ENCODE data around the gene ZDHHC1. TPM values are rescaled to one million over a fixed set of nuclear protein-coding genes. Genes with fewer than 3 reads are reported as not detected.

The ZDHHC1 gene
- polyA plus RNA-seq, 4 donors, result 12.6 to 19.0 (median 16.0) TPM

DNA sequence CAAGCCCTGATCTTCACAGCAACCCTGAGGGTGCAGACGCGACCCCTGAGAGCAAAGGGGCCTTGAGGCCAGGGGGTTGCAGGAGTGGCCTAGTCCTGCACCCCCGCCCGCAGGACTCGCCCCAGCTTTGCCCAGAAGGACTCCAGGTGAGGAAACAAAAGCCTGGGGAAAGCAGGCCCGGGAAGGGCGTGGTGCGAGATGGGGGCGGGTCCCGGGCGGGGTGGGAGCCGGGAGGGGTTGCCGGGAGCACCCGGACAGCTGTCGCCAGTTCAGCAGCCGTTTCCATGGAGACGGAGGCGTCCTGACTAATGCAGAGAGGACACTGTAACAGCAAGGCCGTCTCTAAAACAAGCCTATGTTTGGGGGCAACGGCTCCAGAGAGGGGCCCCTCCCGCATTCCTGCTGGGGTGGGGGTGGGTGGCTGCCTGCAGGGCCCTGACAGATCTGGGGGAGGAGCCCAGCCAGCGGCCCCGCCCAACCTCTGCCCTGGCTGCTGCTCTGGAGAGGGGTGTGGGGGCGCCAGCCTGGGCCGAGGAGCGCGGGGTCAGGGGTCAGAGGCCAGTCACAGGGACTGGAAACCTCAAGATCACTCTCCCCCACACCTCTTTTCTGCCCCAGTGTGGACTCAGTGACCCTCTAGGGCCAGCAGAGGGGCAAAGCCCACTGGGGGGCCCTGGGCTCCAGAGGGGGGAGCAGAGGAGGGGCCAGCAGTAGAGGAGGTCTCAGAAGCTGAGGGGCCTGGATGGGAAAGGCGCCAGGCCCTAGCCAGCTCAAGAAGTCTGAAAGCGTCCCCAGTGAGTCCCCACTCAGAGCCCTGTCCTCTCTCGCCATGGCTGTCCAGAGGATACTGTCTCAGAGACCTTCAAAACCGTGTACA lies 19.9 kb downstream of the ZDHHC1 start:
- peak in 2 of 4 donors; percentile 77 to 82 for DNase-seq (ENCODE audit: low read depth in 4 of 4, low spot score in 2 of 4)

DNA sequence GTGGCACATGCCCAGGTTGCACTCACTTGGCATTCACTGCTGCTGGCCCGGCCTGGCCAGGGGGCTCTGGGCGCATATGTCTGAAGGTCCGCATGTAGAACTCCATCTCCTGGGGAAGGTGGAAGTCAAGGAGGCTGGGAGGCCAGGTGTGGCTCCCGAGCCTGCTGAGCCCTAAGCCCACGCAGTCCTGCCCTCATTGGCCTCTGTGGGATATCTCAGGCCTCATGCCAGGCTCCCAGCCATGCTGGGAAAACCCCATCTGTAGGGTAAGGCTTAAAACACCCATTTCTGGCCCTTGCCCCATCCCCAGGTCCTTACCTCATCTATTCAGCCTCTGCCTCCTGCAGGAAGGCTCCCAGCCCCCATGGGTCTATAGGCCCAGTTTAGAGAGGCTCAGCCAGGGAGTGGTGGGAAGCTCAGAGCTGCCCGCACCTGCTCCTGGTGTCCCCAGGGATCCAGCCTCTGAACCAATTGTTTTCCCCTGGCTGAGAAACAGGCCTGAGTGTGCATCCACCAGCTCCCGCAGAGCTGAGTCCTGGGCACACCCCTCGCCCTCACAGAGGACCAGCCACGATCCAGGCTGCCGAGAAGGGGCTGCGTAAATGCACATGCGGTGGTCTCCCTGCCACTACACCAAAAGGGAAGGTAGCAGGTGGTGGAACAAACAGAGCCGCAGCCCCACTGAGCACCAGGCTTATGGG lies 20.7 kb downstream of the ZDHHC1 start:
- DNase-seq (ENCODE audit: low read depth in 4 of 4, low spot score in 2 of 4), result no peak

DNA sequence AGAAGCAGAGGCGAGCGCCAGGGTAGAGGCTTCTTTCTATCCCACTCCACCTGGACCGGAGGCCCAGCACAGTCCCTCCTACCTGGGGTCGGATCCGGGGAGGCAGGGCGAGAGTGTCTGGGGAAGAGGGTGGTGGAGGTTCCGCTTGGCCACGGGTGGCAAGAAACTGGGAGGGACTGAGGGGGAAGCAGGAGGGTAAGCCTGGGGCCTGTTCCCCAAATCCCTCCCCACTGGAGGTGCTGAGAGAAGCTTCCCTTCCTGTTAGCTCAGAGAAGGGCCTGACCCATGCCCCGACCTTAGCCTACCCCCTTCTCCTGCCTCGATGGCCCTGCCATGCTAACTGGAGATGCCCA lies 21.2 kb downstream of the ZDHHC1 start:
- no peak for DNase-seq (ENCODE audit: low read depth in 4 of 4, low spot score in 2 of 4)

DNA sequence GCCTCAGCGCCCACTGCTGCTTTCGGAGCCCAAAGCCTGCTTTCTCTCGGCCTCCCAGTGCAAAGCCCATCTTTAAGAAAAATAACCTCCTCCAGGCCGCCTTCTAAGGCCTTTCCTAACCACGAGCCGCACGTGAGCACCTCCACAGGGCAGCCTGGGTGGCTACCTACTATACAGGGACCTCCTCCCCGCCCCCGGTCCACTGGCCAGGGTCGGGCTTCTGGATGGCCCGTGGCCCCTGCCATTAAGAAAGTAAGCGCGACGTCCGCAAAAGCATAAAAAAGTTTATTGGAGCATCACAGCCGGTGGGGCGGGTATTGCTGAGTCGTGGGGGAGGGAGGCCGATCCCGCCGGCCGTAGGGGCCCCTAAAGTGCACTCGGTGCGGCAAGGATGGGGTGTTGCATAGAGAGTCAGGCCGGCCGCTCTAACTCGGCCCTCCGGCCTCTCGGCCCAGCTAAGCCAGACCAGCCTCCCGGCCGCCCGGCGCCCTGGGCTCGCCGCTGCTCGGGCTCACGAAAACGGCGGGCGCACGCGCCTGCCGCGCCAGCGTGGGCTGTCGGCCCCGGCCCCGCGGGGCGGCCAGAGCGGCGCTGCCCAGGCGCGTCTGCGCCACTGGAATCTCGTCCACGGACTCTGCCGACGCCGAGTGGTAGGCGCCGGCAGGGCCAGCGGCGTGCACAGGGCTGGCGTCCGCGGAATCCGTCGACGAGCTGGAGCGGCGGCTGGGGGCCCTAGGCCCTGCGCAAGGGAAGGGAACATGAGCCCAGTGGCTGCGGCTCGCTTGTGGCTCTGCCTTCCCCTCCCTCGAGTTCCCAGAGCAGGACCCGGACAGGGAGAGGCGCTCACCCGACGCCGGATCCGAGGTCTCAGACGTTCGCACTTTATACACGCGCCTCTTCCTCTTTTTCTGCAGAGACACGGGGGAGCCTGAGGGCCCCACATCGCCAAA lies 21.8 kb downstream of the ZDHHC1 start:
- no peak for DNase-seq (ENCODE audit: low read depth in 4 of 4, low spot score in 2 of 4)

DNA sequence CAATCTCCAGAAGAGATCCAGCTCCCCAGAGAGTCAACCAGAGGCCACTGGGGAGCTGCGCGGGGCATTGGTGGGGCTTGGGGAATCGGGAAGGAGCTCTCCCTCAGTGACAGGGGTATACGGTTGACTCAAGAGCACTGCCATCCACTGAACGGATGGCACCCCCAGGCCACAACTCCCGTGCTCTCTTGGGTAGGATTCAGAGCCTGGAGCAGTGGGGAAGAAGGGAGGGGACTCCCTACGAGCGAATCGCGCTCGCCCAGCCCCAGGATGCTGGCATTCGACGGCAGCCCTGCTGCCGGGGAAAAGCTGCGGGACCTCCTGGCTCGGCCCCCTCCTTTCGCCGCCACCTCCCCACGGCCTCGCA lies 22.5 kb downstream of the ZDHHC1 start:
- no peak for DNase-seq (ENCODE audit: low read depth in 4 of 4, low spot score in 2 of 4)

DNA sequence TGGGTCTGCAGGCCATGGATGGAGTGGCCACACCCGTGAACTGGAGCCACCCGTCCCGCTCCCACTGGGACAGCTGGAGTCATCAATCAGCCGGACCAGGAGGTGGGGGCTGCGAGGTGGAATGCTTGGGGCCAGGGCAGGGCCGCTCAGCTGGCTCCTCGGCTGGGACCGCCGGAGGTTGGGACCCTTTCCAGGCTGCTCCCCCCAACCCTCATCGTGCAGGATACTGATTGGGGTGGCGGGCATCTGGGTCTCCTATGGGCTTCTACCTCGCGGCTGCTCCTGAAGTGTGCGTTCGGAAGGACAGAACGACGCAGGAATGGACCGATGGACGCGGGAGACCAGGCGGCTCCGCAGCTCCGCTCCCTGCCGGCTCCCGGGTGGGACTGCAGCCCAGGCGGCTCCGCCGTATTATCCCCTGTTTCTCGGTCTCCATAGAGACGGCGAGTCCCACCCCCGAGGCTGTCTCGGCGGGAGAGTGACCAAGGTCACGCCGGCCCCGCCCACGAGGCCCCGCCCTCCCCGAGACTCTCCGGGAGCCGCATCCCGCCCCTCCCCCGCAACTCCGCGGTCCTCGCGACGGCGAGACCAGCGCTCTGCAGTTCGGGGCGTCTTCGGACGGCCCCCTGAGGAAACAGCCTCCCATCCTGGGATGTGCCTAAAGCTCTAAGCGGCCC lies 23.0 kb downstream of the ZDHHC1 start, which contains the start of gene TPPP3:
Gene TPPP3 (minus strand): TSS at position 388 of the 677 bp plus-strand sequence. CDS start 2,387 bp downstream, outside the sequence.
- peak in 1 of 4 donors; percentile 78 for DNase-seq (ENCODE audit: low read depth in 4 of 4, low spot score in 2 of 4)

DNA sequence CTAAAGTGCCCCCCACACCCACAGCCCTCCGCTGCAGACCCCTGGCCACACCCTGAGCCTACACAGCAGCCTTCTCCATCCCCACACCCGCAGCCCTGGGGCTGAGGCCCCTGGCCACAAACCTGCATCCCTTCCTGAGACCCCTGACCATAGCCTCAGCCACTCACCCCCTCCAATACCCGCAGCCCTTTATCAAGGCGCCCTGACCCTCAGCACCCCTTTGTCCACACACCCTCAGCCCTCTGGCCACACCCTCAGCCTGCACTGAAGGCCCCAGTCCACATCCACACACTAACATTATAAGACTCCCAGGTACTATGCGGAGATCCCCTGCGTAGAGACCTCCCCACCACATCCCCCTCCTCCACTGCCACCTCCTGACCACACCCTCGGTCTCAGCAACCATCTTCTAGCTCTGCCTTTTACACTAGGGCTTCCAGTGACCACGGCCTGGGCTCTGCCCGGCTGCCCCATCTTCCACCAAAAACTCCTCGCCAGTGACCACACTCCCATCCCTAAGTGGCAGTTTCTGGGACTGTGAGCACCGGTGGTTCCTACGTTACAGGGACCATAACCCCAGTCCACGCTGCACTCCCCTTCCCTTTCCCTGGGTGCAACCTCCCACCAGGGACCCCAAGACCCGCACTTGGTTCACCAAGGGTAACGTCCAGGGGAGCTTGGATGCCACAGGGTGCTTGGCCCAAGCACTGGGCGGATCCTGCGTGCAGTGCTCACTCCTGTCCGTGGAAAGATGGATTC lies 23.8 kb downstream of the ZDHHC1 start:
- DNase-seq (ENCODE audit: low read depth in 4 of 4, low spot score in 2 of 4), result no peak

DNA sequence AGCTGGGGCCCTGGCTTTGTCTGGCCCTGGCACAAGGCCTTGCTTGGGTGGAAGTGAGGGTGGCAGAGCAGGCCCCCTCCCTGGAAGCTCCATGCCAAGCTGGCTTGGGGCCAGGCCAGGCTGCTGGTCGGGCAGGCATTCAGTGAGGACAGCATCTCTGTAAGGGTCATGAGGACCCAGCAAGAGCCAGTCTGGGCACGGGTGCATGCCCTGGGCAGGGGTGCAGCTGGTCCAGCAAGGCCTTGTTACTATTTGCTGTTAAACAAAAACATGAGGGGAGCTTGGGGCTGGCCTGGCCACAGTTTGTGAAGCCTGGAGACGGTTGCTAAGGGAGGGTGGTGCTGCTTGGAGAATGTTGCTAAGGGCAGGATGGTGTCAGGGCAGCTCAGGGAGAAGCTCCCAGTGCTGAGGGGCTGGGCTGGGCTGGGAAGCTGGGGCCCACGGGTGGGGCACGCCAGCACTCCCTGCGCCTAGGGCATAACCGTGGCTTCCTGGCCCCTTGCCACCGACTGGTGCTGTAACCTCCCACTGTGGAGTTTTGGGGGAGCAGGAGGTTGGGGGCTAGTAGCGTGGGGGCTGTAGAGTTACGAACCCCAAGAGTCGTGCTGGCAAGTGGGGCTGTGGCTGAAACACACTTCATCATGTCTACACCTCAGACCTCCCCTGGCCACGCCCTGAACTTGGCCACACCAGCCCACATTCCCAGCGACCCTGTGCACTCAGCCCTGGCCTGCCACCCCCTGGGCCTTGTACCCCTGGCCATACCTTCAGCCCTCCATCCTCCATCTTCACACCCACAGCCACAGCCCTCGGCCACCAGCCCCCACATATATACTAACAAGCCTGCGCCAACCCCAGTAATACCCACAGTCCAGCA lies 24.6 kb downstream of the ZDHHC1 start:
- DNase-seq (ENCODE audit: low read depth in 4 of 4, low spot score in 2 of 4), result no peak

DNA sequence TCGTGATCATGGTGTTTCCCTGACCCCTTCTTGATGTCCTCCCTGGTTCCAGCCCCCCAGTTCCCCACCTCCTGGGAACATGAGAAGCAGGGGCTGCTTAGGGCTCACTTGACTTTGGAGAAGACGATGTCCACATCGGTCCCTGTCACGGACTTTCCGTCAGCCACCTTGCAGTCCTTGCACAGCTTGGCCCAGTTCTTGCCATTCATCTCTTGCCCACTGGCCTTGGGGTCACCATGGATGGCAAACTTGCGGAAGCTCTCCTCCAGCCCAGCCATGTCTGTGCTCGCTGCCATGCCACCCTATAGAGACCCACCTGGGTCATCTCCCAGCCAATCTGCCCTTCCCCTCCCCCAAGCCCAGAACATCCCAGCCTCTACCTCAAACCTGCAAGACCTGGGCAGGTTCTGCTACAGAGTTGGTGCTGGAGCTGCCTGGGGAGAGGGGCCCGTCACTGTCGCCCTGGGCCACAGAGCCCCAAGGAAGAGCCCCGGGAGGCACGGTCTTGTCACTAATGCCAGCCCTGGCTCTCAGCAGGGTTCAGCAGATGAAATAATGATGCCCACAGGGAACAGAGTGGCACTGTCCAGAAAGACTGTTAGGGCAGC lies 25.4 kb downstream of the ZDHHC1 start:
- DNase-seq (ENCODE audit: low read depth in 4 of 4, low spot score in 2 of 4), result no peak

DNA sequence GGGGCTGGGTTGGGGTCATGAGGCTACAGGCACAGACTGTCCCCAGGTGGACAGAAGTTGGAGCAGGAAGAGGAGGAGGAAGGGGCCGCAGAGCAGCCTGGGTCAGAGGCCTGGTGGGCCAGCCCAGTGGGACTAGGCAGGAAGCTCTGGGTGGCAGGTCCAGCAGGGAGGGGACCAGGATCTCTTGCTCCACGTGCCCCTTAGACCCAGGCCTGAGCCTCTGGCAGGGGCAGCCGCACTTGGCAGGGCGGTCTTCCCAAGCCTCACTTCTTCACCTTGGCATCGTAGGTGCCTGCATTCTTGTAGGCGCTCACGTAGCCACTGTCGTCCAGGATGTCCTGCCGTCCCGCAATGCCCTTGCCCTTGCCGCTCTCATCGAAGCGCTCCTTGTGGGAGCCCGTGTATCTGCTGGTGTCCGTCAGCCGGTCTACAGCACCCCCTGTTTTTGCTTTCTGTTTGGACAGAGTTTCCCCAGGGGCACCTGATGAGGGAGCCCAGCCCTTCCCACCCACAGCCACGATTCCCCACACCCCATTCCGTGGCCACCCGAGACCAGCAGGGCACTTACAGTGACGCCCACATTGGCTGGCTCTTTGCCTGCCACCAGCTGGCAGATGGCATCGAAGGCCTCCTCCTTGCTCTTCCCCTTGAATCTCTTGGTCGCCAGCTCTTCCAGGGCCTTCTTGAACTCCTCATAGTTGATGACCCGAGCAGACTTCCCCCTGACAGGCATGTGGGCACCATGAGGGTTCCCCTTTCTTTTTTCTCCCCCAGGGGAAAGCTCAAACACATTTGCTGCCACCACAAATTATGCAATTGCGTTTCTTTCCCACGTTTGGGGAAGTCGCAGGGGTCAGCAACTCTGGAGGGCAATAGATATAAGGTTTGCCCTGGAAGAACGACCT lies 26.1 kb downstream of the ZDHHC1 start:
- DNase-seq (ENCODE audit: low read depth in 4 of 4, low spot score in 2 of 4), result no peak

DNA sequence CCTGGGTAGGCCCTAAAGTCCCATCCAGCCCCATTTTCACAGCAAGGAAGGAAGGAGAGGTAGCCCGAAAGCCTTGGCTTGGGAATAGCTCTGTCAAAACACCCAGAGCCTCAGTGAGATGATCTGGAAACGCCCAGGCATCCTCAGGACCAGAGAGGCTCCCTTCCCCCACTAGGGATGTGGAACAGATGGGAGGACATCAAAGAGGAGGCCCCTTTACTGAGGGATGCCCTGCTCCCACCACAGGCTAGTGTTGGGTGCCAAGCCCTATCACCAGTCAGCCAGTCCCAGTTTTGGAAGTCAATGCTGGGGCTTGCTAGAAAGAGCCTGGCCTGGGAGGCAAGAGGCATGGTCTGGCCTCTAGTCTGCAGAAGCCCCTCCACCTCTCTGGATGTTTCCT lies 27.7 kb downstream of the ZDHHC1 start:
- no peak for DNase-seq (ENCODE audit: low read depth in 4 of 4, low spot score in 2 of 4)

DNA sequence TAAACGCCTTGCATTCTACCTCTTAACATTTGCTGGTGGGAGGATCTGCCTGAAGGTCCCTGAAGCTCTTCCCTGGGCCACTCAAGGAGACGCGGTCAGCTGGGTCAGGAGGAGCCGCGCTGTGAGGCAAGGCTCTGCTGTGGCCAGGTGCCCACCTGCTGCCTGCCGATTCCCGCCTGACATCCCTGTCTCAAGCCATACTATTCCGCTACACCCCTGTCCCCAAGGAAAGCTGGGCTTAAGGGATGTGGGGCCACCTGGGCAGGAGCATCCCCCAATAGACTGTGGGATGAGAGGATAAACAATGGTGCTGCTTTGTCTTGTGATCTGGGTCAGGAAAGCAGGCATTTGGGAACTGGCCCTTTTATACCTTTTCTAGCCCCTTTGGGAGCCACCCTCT lies 28.1 kb downstream of the ZDHHC1 start:
- DNase-seq (ENCODE audit: low read depth in 4 of 4, low spot score in 2 of 4), result no peak

DNA sequence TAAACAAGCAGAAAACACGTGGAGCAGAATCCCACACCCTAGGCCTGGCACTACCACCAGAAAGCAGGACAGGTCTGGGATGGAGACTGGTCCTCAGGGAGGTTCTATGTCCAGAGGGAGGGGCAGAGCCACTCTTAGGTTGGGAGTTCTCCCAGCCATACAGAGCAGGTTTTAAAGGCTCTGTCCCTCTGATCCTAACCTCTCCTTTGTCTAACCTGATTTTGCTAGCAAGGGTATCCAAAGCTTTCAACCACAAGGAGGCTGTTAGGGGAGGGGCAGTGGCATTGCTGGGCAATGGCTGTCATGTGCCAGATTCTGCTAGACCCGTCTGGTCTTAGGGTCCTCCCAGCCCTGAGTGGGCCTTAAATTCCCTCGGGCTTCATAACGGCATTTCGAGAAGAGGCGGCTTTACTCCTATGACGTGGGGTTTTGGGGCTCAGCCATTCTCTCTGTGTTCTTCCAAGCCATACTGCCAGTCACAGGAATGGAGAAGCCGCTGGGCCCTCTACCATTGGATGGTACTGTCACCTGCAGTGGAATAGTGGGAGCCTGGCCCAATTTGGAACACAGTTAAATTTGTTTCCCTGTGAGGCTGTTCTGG lies 28.7 kb downstream of the ZDHHC1 start:
- DNase-seq (ENCODE audit: low read depth in 4 of 4, low spot score in 2 of 4), result no peak

DNA sequence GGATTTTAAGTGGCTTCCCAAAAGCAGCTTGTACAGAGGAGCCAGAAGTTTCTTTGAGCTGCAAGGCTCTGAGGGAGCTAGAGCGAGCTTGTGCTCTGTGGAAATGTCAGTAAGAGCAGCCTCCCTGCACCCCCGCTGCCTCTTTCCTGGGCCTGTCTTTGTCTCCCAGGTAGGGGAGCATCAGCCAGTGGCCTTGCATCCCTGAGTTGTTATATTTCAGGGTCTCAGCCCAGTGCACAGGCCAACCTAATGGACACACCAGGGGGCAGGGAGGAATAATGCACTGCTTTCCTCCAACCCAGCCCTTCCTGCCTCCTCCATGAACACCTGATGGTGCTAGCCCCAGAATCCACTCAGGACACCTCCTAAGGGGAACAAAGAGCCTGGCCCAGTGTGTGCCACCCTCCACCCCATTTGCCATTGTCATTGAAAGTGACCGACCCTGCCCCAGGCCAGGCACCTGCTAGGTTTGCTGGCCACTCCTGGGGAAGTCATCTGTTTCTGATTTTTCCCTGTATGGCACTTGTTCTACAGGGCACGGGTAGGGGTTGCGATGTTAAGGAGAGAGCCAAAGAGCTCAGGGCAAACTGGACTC lies 29.3 kb downstream of the ZDHHC1 start:
- DNase-seq (ENCODE audit: low read depth in 4 of 4, low spot score in 2 of 4), result no peak

DNA sequence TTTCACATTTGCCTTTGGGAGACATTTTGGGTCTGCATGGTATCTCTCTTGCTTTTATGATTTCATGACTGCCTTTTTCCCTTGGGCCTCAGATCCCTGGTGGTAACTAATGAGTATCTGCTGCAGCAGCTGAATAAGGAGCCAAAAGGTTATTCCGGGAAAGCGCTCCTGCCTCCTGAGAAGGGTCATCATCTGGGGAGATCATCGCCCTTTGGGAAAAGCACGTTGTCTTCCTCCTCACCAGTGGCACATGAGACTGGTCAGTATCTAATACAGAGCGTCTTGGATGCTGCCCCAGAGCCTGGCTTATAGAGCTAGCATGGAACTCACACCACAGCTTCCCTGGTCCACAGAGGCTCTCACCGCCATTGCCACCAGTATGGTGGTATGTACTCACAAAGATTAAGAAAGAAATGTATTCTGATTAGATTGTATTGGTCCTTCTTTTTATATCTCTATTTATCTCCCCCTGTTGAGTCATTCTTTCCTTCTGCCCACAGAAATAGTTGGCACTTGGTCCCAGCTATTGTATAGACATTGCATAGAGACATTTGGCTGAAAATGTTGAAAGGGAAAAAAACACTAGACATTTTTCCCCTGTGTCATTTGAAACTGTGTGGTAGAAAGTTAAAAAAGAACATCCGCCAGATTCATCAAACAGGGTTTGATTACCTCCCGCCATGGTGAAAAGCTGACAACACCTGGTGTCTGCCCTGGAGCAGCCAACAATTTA lies 31.3 kb downstream of the ZDHHC1 start:
- DNase-seq (ENCODE audit: low read depth in 4 of 4, low spot score in 2 of 4), result no peak

DNA sequence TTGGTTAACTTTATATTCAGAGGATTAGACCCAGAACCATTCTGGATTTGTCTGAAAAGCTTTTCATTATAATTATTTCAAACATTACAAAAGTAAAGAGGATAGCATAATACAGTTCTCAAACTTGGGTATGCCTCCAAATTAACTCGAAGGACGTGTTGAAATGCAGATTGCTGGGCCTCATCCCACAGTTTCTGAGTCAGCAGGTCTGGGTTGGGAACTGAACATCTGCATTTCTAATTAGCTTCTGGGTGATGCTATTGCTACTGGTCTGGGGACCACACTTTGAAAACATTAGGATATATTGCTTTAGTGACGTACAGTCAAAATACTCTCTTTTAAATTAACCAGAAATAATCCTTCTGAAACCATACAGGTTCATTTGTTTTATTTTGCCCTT lies 33.0 kb downstream of the ZDHHC1 start:
- no peak for DNase-seq (ENCODE audit: low read depth in 4 of 4, low spot score in 2 of 4)

All from left renal cortex interstitium (tissue), 4 donors.